Fibroblast of skin of left quadriceps (primary cell): ENCODE data around the gene BPIFB6.

ENCODE experiments used
- DNase-seq, 2 experiments: peaks; one replicate each; pipeline ENCODE4 v3.0.0-alpha.2; 2013; ENCODE audit warnings: low read depth in 2 of 2

The BPIFB6 gene, protein sequence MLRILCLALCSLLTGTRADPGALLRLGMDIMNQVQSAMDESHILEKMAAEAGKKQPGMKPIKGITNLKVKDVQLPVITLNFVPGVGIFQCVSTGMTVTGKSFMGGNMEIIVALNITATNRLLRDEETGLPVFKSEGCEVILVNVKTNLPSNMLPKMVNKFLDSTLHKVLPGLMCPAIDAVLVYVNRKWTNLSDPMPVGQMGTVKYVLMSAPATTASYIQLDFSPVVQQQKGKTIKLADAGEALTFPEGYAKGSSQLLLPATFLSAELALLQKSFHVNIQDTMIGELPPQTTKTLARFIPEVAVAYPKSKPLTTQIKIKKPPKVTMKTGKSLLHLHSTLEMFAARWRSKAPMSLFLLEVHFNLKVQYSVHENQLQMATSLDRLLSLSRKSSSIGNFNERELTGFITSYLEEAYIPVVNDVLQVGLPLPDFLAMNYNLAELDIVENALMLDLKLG

DNA sequence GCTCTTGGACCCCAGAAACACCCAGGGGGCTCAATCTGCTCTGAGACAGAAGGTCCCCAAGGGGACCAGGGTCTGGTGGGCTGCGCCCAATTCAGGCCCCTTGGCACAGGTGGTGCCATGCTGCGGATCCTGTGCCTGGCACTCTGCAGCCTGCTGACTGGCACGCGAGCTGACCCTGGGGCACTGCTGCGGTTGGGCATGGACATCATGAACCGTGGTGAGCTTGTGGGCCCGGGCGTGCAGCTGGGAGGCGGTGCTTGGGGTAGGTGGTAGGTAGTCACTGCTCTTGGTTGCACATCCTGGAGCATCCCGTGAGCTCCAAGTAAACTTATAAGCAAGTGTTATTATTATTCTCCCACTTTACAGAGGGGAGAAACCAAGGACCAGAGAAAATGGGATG lies at the start of gene BPIFB6:
Gene BPIFB6, plus strand, starts transcription at position 118 of the 400 bp plus-strand sequence. Its CDS starts 0 bp downstream, at position 118.
- no peak for DNase-seq

DNA sequence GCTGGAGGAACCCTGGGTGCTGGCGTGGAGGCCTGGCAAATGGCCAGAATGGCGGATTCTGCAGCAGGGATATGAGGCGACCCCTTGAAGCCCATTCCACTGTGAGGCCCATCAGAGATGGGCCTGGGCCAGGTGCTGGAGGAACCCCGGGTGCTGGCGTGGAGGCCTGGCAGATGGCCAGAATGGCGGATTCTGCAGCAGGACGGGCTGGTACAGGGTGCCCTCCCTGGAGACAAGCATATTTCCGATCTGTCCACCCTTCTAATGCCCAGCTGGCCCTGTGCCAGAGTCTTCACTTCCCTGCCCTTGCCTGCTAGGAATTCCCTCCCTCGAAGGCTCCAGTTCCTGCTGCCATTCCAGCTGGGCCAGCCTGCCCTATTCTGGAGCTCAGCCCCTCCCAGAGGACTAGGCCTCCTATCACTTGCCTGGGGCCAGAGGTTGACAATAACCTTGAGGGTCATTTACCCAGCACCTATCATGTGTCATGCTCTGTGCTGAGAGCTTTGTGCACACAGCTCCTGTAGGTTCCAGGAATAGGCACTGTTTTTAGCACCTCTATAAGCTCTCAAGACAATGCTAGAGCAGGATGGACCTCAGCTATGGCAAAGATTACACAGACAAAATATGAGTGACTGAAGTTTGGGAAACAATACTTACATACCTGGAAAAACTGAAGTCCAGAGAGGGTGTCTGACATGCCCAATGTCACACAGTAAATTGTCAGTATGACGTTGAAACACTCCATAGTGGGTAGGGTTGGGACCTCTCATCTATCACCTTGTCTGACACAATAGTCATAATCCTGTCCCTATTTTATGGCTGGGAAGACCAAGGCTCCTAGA lies 48.6 kb upstream of the BPIFB6 start:
- DNase-seq: no peak

DNA sequence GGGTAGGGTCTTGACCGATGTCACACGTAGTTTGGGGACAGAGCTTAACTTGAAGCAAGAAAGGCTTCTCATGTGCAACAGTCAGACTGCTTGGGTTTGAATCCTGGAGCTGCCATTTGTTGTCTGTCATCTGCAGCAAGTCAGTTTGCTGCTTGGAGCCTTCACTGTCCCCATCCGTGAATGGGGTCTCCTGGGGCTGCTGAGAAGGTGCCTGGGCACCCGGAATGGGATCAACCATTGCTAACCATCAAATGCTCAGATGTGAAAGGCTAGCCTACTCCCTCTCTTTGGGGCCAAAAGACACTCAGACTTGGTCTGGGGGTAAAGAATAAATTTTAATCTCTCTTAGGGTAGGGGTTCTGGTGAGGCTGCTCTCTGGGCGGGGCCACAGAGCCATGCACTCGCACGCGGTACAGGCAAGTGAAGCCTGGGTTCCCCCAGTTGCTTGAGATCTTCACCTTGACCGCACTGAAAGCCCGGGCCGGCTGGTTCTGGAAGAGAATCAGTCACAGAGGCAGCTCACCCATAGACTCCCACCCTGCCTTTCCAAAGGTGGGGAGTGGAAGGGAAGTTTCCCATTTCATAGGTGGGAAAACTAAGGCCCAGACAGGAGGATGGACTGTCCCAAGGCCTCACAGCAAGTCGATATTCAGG lies 47.9 kb upstream of the BPIFB6 start:
- no peak for DNase-seq

DNA sequence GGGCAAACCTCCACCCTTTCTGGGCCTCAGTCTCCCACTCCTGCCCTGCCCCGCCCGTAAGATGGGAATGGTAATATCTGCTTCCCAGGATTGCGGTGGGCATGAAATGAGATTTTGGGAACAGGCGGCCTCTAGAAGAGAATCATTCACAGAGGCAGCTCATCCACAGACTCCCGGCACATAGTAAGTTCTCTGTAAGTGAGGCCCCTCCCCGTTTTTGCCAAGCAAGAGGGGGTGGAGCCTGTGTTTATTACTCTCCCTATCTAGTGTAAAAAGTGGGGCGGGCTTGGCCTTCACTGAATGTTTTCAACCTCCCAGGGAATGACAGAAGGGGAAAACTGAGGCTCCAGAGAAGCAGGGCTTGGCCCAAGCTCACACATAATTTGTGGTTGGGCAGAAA lies 47.3 kb upstream of the BPIFB6 start:
- DNase-seq: no peak

- DNase-seq: no peak
Observed at GRCh38 chr20:32984631-32985354, 46.7 kb upstream of the BPIFB6 start.

DNA sequence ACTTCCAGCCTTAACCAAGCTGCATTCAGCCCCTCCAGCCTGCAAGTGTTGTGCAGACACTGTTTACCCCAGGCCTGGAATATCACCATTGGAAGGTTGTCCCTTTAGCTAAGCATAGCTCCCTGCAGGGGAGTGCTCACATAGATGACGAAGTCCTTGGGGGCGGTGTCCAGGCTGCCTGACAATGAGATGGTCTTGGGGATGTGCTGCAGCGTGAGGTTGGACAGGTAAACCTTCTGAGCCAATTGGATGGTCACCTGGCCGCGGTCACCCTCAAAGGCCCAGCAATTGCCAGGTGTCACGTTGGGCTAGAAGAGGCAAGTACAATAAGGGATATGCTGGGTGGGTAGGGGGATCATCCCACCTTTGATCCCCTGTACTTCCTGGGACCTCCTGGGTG lies 45.9 kb upstream of the BPIFB6 start:
- no peak for DNase-seq

DNA sequence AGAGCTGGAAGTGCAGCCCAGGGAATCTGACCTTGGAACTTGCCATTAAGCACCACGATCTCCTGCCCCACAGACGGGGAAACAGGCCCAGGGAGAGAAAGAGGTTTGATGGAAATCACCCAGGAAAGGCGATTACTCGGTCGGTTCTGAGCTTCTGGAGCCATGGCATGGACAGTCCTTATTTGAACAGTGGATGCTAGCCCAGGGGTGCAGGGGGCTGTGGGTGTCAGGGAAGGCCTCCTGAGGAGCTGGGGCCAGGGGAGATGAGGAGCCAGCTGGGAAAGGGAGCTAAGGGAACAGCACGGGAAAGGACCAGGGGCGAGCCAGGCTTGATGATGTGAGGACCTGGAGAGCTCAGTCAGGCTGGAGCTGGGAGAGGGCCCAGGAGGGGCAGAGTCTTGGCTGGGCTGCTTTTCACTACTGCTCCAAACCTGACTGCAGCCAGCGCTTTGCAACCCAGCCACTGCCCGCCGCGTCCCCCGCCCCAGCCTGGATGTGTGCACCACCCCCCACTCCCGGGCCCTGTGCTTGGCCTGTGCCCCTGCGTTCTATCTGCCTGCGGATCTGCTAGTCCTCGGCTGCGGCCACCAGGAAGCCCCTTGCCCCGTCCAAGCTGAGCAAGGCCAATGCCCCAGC lies 45.0 kb upstream of the BPIFB6 start:
- DNase-seq: no peak

- no peak for DNase-seq
Observed at GRCh38 chr20:32987044-32987825, 44.2 kb upstream of the BPIFB6 start.

- DNase-seq: no peak
Observed at GRCh38 chr20:32988008-32988407, 43.4 kb upstream of the BPIFB6 start.

DNA sequence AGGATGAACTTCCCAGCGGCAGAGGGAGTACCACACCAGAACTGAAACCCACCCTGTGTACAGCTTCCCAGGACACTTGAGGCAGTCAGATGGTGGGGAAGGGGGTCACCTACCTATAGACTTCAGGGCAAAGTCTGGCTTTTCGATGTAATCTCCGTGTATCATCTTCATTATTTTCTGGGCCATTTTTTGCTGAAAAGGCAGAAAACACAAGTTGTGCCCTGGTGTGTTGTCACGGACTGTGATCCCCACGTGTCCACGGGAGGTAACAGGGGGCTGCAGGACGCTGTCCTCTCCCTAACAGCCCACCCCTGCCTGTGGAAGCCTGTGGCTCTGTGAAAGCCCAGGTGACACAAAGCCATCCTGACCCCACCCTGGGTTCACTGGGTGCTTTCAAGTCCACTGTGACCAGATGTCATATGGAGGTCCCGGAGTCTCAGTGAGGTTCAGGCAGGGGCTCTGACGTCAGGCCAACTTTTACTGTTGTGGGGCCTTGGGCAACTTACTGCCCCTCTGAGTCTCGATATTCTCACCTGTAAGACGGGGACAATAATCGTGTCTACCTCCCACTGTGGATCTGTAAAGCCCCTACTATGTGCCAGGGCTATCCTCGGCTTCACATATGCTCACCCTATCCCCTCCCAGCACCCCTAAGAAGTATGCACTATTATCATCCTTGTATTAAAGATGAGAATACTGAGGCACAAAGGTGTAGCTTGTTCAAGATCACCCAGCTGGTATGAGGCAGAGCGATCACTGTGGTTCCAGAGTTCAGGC lies 41.8 kb upstream of the BPIFB6 start:
- DNase-seq: no peak

DNA sequence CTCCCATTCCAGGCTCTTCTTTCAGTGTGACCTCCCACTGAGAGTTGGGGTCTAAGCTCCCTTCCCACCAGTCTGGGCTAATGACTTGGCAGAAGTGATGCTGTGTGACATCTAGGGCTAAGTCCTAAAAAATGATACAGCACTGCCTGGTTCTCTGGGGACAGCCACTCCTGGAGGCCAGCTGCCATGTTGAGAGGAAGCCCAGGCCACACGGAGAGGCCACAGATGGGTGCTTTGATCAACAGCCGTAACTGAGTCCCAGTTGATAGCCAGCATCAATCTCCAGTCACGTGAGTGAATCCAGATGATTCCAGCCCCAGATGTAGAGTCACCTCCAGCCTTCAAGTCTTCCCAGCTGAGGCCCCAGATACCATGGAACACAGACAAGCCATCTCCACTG lies 41.0 kb upstream of the BPIFB6 start:
- DNase-seq: no peak

GRCh38 chr20:32991383-32991782 lies 40.1 kb upstream of the BPIFB6 start:
- no peak for DNase-seq

- no peak for DNase-seq
Observed at GRCh38 chr20:32991792-32992641, 39.4 kb upstream of the BPIFB6 start.

GRCh38 chr20:32993496-32994050 lies 37.9 kb upstream of the BPIFB6 start:
- no peak for DNase-seq

DNA sequence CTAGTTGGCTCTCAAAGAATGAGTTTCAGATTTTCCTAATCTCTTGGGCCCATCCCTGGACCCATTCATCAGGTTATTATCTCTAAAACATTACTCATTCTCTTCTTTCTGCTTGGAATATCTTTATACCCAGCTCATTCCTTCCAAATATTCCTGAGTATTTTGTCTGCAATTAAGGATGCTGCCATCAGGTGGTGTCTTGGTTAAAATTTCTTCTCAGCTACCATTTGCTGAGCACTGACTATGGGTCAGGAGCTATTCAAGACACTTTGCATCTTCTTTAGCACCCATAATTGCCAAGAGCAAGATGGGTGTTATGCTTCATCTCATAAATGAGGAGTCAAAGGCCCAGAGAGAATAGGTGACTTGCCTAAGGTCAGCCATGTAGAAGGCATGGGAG lies 35.6 kb upstream of the BPIFB6 start:
- no peak for DNase-seq

GRCh38 chr20:32997431-32997830 lies 34.0 kb upstream of the BPIFB6 start:
- DNase-seq: no peak

DNA sequence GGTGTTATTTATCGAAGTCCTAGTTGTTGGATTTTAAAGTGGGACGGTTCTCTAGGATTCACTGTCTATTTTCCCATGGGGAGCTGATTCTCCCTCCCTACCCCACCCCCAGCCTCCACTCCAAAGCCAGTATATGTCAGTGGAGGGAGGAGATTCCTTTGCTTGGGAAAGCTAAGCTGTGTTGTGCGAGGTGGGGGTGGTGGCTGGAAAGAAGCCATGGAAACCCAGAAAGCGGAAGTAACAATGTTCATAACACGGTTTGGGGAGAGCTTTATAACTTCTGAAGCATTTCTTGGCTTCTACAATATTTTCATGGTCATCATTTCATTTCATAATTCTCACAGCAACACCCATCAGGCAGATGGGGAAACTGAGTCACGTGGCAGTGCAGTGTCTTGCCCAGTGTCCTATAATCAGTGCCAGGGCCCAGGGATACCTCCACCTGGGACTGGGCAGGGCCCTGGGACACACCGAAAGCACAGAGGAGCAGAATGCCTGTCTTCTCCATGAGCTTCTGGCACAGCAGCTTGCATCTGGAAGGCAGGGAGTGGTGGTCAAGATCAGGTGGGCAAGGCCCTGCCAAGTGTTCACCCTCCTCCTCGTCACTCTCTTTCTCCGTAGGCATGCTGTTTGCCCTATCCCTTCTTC lies 31.7 kb upstream of the BPIFB6 start:
- DNase-seq: no peak
